T47D (cell line): Measurements from ENCODE around the gene KLC3.
A peak's percentile ranks its signal among the peaks of the same experiment; 100 is the strongest.
"Not testable (repeated sequence)": the region's sequence is repeated elsewhere in the genome, so short reads cannot be mapped to it uniquely, and the experiment has no call there.

Experiments
- DNase-seq, 2 experiments: peaks; one replicate each; pipeline versions ENCODE4 v3.0.0 to v3.0.0-alpha.2; 2011 to 2012; ENCODE audit warnings: low read depth in 1 of 2, low spot score in 1 of 2
- JUND ChIP-seq: IDR thresholded peaks from 2 replicates; pipeline ENCODE4 v1.6.1; 2012; ENCODE audit warnings: low read depth
- in situ Hi-C: cut with HindIII; loops from 2 replicates; pipeline ENCODE4 v1.10.0; 2016; ENCODE audit warnings: low sequenced_read_pairs, low pct_unique_long_range_greater_than_20kb

Gene KLC3

DNA sequence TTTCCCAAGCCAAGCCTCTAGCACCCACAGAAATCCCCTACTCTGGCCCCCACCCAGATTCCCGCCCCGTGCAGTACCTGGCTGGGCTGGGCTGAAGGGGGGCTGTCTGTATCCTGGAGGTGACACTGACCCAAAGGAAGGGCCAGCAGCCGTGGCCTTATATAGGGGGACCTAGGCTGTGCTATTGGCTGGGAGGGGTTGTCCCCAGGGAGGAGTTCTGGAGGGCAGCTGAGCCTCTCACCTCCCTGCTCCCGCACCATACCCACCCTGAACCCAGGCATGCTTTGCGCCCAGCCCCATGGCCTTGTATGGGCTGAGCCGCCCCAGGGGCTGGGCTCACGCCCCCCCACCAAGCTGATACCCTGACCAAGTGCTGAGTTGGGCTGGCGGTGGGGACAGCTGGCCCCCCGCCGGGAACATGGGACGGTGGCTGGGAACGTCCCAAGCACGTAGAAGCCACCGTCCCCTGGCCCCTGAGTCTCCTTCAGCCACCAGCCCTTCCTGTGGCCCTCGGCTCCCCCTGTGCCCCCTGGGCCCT, 17.7 kb upstream of the KLC3 start, which contains the start of gene CKM:
CKM (minus strand) TSS at position 132 of the 538 bp plus-strand sequence. CDS start 3,162 bp downstream, outside the sequence.
- TF ChIP-seq JUND = no peak
- in situ Hi-C loops = no loop called here
- DNase-seq = no peak

DNA sequence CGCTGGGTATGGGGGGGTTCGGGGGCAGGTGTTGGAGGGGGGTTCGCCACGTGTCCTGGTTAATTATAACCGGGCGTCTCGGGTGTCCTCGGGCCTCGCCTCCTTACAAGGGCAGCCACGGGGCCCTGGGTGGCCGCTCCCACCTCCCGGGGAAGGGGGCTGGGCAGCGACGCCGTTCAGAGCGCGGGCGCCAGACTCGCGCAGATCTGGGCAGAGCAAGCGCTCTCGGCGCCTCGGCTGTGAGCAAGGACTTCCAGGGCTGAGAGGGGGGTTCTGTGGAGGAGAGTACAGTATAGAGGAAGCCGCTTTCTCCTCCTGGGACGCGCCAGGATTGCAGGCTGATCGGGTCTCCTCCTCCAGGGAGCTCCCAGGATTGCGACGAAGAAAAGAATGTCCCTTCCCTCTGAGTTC, 16.9 kb upstream of the KLC3 start:
- in situ Hi-C loops = no loop called here

DNA sequence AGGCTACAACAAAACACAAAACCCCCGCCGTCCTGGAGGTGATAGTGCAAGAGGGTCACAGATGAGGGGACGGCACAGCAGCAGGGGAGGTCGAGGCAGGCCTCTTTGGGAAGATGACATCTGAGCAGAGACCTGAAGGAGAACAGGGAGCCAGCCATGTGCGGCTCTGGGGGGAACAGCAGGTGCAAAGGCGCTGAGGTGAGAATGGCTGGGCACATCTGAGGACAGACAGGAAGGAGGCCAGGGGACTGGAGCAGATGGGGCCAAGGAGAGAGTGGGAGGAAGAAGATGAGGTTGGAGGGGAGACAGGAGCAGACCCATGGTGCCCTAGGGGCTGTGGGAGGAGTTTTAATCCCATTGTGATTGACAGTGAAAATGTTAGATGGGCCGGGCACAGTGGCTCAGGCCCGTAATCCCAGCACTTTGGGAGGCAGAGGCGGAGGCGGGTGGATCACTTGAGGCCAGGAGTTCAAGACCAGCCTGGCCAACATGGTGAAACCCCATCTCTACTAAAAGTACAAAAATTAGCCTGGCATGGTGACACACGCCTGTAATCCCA, 16.1 kb upstream of the KLC3 start:
- in situ Hi-C loops = no loop called here
- no peak for TF ChIP-seq JUND
- DNase-seq = no peak

More for the DNA sequence above, 16.9 kb upstream of the KLC3 start:
- TF ChIP-seq JUND = no peak
- DNase-seq = no peak

DNA sequence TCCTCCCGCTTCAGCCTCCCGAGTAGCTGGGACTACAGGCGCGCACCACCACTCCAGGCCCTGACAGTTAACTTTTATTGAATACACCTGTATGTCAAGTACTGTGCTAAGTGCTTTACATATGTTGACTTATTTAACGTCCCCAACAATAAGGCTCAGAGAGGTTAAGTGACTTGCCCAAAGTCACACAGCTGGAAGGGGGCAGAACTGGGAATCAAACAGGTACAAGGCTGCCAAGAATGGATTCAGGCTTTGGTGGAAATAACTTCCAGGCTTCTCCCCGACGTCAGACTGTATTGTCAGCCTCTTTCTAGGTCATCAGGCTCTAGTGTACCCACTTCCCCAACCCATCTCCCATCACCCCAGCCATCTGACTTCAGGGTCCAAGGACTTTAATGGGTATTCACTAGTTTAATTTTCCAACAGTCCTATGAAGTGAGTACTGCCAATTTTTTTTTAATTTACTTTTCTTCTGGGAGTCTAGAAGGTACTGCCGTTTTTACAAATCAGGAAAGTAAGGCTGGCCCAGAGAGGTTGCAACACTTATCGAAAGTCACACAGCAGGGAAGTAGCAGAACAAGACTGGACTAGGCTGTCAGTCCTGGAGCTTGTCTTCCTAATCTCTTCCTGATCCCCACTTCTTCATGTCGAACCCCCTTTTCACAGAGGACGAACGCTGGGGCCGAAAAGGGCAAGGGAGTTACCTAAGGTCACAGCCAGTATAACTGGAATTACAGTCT, 13.0 kb upstream of the KLC3 start:
- DNase-seq = no peak
- in situ Hi-C loops = no loop called here

DNA sequence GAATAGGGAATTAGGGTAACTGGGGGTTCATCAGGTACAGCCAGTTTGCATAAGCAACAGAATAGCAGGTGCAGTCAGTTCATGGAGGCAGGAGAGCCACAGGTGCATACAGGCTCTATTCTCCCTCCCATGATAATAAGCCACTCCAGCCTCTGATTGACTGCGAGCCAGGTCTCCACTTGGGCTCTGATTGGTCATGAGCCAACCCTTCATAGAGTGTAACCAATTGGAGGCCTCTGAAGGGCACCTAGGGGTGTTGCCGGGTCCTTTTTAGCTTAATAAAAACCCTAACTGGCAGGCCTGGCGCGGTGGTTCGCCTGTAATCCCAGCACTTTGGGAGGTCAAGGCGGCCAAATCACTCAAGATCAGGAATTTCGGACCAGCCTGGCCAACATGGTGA, 9.1 kb upstream of the KLC3 start:
- TF ChIP-seq JUND = no peak
- peak in 1 of 2 experiments; percentile 36 for DNase-seq
- in situ Hi-C loops = no loop called here

More for the DNA sequence above, 13.0 kb upstream of the KLC3 start:
- no peak for TF ChIP-seq JUND

DNA sequence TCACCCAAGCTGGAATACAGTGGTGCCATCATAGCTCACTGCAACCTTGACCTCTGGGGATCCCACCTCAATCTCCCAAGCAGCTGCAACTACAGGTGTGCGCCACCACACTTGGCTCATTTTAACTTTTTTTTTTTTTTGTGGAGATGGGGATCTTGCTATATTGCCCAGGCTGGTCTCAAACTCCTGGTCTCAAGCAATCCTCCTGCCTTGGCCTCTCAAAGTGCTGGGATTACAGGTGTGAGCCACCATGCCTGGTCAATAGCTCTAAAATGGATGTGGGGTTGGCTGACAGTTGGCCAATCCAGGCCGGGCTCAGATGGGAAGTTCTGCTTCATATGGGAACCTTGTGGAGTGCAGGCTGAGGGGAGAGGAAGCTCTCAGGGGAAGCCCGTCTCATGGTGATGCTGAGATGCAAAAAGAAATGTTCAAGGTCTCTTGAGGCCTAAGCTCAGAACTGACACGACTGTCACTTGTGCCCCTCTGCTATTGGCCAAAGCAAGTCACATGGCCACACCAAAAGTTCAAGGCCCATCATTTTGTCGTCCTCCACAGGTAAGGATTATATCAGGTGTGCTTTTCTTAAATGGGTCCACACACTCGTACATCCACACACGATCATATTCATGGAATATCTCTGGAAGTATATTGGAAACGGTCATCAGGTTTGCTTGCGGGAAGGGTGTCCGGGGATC, 6.8 kb upstream of the KLC3 start:
- no peak for TF ChIP-seq JUND
- in situ Hi-C loops = no loop called here

DNA sequence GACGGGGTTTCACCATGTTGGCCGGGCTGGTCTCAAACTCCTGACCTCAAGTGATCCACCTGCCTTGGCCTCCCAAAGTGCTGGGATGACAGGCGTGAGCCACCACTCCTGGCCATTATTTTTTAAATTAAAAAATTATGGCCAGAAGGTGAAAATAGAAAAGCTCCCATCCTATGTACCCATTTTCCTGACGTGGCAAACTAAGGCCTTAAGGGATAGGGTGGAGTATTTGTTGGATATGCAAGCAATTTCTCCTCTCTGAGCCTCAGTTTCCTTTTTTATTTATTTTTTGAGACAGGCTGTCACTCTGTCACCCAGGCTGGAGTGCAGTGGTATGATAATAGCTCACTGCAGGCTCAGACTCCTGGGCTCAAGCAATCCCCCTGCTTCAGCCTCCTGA, 5.7 kb upstream of the KLC3 start:
- in situ Hi-C loops = not testable (repeated sequence)

More for the DNA sequence above, 6.8 kb upstream of the KLC3 start:
- DNase-seq = no peak

DNA sequence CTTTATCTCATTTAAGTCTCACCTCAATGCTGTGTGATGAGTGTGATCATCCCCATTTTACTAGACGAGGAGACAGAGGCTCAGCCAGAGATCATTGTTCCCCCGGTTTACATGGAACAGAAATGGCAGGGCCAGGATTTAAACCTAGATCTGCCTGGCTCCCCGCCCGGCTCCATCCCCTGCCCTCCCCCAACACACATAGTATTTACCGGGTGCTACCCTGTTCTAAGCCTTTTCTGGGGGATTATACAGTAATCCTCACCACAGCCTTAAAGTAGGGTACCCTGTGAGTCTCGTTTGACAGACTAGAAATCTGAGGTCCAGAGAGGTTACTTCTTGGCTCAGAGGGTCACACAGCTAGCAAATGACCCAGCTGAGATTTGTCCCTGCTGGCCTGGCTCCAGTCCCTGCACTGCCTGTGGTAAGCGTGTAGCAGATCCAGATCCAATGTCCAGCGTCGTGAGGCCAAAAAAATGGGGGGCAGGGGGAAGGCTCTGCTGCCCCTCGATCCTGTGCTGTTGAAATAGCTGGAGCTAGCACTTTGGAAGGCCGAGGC, 3.8 kb upstream of the KLC3 start:
- in situ Hi-C loops = no loop called here
- no peak for TF ChIP-seq JUND
- DNase-seq = no peak

More for the DNA sequence above, 5.7 kb upstream of the KLC3 start:
- DNase-seq = not testable (repeated sequence)

DNA sequence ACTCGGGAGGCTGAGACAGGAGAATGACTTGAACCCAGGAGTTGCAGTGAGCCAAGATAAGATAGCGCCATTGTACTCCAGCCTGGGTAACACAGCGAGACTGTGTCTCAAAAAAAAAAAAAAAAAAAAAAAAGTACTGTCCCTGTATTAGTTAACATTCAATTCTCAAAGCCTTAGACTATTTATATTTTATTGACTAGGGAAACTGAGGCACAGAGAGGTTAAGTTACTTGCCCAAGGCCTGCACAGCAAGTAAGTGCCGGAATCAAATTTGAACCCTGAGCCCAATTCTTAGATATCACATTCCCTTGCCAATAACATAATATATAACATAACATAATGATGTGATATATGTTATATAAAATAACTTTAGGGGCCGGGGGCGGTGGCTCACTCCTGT, 921 bp upstream of the KLC3 start:
- TF ChIP-seq JUND = no peak
- no peak for DNase-seq
- in situ Hi-C loops = no loop called here

DNA sequence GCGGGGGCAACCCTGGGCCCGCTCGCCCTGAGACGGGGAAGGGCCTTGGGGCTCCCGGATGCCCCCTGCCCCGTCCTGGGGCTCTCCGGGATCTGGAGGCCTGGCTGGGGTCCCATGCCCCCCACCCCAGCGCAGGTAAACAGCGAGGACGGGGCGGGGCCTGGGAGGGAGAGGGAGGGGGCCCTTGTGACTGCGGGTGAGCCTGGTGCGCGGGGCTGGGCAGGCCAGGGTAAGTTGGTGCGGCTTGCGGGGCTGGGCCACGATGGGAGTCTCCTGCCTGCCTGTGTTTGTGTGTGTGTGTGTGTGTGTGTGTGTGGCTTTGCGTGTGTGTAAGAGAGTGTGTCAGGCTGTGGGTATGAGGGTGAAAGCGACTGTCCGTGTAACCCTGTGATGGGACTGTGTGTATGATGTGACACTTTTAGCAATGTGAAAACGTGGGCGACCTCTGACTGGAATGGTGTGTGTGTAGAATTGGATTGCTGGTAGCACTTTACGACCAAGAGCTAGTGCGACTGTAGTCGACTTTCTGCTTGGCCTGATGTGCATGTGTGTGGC, 426 bp downstream of the KLC3 start:
- TF ChIP-seq JUND = no peak
- DNase-seq = peak in 1 of 2 experiments; percentile 27
- in situ Hi-C loops = no loop called here

DNA sequence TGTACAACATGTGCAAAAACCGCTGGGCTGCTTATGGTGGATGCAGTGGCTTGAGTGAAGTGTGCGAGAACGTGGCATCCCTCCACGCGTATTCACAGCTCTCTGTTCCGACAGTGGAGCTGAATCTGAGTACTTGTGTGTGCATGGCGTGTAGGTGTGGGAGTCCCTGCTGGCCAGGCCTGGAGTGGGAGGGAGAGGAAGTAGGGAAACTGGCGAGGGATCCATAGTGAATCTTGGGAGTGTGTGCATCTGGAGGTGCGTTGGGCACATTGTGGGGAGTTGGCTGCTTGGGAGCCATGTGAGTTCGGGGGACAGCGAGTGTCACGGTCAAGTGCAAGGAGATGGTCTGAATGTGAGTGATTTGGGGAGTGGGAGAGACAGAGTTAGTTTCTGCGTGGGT, 2.4 kb downstream of the KLC3 start:
- DNase-seq = no peak
- in situ Hi-C loops = no loop called here
- TF ChIP-seq JUND = no peak
